Astrocyte of the cerebellum (primary cell): ENCODE measurements around the gene ACSM6.
"Not testable (repeated sequence)": the region's sequence is repeated elsewhere in the genome, so short reads cannot be mapped to it uniquely, and the experiment has no call there.

Source experiments
- DNase-seq: peaks from one replicate; pipeline ENCODE4 v3.0.0-alpha.2; 2011; ENCODE audit warnings: low read depth
- H3K4me3 ChIP-seq: 2 replicates; pipeline ENCODE4 v1.5.1; 2011; ENCODE audit warnings: mild to moderate bottlenecking, low read depth, low read length, moderate library complexity
- CTCF ChIP-seq: IDR thresholded peaks from 2 replicates; pipeline ENCODE4 v1.5.1; 2012; ENCODE audit warnings: low read length, low read depth, moderate library complexity, mild to moderate bottlenecking; ENCODE audit errors: missing control alignments
- in situ Hi-C: cut with HindIII; loops from 2 replicates; pipeline ENCODE4 v1.10.0; 2017; ENCODE audit warnings: low sequenced_read_pairs

Gene ACSM6

GRCh38 chr10:95237376-95238170 lies 43.5 kb downstream of the ACSM6 start:
- TF ChIP-seq CTCF: no peak
- H3K4me3 ChIP-seq: no peak overlapping the region
- in situ Hi-C loops: no loop called here
- no peak for DNase-seq

- DNase-seq, in situ Hi-C loops: not testable (repeated sequence)
These were observed 46.1 kb downstream of the ACSM6 start for GRCh38 chr10:95240096-95240495.

GRCh38 chr10:95240811-95241210 lies 46.8 kb downstream of the ACSM6 start:
- no peak for DNase-seq
- in situ Hi-C loops: no loop called here
- no peak overlapping the region for H3K4me3 ChIP-seq
- no peak for TF ChIP-seq CTCF

More at GRCh38 chr10:95240096-95240495, 46.1 kb downstream of the ACSM6 start:
- not testable (repeated sequence) for H3K4me3 ChIP-seq

- in situ Hi-C loops: no loop called here
- no peak overlapping the region for H3K4me3 ChIP-seq
- TF ChIP-seq CTCF: no peak
- DNase-seq: no peak
These were observed 47.5 kb downstream of the ACSM6 start for GRCh38 chr10:95241533-95241932.

- H3K4me3 ChIP-seq: no peak overlapping the region
- no peak for DNase-seq
- peak; percentile 74 for TF ChIP-seq CTCF
- in situ Hi-C loops: no loop called here
These were observed 48.7 kb downstream of the ACSM6 start for GRCh38 chr10:95242581-95243317.

GRCh38 chr10:95243318-95243617 lies 49.2 kb downstream of the ACSM6 start:
- TF ChIP-seq CTCF: no peak
- in situ Hi-C loops: no loop called here
- DNase-seq: no peak
- no peak overlapping the region for H3K4me3 ChIP-seq

GRCh38 chr10:95244152-95244551 lies 50.1 kb downstream of the ACSM6 start:
- H3K4me3 ChIP-seq: no peak overlapping the region
- no peak for DNase-seq
- no peak for TF ChIP-seq CTCF
- in situ Hi-C loops: no loop called here
